NCI-H1105 (cell line): ENCODE data around the gene LPP.

Experiments
- DNase-seq: peaks from one replicate; lab custom pipeline; 2025; lab: John Stamatoyannopoulos, UW

Gene LPP

DNA sequence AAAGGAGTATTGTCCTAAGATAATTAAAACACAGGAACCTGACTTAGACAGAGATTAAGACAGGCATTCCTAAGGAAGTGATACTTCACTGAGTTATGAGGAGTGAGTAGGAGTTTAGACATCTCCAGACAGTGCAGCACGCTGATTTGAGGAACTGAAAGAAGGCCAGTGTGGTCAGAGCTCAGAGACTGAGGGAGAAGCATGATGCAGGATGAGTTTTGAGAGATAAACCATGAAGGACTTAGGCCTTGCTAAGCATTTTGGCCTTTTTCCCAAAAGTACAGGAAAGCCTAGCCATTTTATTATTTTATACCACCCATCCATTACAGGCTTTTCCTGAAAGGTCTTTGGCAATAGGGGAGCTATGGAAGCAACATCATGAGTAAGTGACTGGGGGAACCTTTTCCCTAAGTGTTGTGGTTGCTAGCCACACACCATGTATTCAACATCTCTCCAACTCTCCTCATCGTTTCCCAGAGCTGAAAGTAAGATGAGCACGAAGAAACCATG, 642.2 kb downstream of the LPP start:
- no peak for DNase-seq

DNA sequence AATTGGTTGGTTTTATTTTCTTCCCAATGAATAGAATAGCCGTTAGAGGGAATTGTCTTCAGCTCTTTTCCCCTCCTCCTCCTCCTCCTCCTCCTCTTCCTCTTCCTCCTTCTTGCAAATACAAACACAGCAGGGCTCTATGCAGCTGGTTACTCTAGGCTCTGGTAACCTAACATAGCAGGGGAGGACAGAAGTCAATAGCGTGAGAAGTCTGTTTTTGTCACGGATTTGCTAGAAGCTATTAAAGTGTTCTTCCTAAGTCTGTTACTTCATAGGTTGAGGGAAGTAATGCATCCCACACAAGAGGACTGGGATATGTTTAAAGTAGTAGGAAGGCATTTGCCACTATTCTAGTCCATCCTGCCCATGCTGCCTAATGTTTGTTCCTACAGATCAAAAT, 643.1 kb downstream of the LPP start:
- no peak for DNase-seq

GRCh38 chr3:188798556-188799145, 644.7 kb downstream of the LPP start:
- peak; percentile 48 for DNase-seq

GRCh38 chr3:188801393-188801792, 647.4 kb downstream of the LPP start:
- DNase-seq = no peak

DNA sequence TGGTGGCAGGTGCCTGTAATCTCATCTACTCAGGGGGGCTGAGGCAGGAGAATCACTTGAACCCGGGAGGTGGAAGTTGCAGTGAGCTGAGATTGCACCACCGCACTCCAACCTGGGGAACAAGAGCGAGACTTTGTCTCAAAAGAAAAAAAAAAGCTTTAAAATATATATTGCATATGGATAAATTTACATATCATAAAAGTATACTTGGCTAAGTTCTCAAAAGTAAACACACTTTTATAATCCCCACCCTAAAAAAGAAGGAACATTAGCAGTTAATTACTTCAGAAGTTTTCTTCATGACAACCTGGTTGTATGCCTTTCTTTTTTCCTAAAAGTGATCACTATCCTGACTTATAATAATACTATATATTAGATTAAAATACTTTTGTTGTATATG, 648.7 kb downstream of the LPP start:
- no peak for DNase-seq

DNA sequence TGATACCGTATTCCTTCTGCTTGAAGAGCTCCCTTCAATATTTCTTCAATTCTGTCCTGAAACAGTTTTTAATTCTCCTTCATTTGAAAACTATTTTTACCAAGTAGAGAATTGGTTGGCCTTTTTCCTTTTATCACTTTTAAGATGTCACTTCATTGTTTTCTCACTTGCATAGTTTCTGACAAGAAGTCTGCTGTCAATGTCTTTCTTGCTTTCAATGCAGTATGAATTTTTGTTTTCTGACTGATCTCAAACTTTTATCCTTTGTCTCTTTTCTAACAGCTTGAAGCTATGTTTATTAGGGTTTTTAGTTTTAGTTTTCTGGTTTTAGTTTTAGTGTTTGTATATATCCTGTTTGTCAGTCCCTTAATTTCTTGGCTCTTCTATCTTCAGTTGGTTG, 653.0 kb downstream of the LPP start:
- DNase-seq = no peak

- no peak for DNase-seq
These were observed 658.2 kb downstream of the LPP start for GRCh38 chr3:188812198-188812597.

- DNase-seq = no peak
These were observed 660.6 kb downstream of the LPP start for GRCh38 chr3:188814581-188814980.

GRCh38 chr3:188817103-188817934, 663.4 kb downstream of the LPP start:
- DNase-seq = no peak

GRCh38 chr3:188817935-188818269, 663.9 kb downstream of the LPP start:
- DNase-seq = no peak

- no peak for DNase-seq
These were observed 664.3 kb downstream of the LPP start for GRCh38 chr3:188818282-188818681.

- DNase-seq = no peak
These were observed 666.0 kb downstream of the LPP start for GRCh38 chr3:188819939-188820338.

- DNase-seq = no peak
These were observed 668.0 kb downstream of the LPP start for GRCh38 chr3:188822004-188822403.

GRCh38 chr3:188822411-188822810, 668.5 kb downstream of the LPP start:
- DNase-seq = no peak

GRCh38 chr3:188824566-188824965, 670.6 kb downstream of the LPP start:
- no peak for DNase-seq

- no peak for DNase-seq
These were observed 671.9 kb downstream of the LPP start for GRCh38 chr3:188825901-188826300.

DNA sequence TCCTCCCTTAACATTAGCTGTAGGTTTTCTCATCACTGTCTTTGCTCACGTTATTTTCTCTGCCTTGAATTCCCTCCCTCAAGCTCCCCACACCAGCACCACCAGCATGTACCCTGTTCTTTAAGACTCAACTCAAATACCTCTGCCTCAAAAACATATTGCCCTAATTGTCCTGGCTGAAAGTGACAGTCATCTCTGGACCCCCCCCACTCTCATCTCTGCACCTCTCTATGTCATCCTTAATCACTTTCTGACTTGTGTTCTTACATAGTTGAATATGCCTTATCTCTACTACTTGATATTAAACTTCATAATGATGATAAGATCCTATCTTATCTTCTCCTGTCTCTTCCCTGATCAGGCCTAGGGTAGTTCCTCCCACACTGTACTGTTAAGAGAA, 672.6 kb downstream of the LPP start:
- DNase-seq = no peak

GRCh38 chr3:188827103-188827502, 673.1 kb downstream of the LPP start:
- no peak for DNase-seq

DNA sequence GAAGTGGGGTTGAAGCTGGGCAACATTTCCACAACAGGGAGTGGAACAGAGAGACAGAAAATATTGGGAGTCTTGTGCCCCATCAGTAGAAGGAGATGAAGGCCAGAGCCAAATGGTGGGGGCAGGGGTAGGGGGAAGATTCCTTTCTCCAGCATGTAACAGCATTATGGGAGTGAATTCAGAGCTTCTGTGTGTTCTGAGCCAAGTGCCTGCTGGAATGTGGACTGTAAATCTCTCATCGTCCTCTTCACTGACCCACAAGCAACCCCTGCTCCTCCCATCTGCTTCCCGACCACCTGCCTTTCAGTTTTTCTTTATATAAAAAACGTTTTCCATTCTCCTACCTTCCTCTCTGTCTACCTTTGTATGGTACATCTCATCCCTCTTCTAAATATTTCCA, 673.6 kb downstream of the LPP start:
- DNase-seq = no peak

DNA sequence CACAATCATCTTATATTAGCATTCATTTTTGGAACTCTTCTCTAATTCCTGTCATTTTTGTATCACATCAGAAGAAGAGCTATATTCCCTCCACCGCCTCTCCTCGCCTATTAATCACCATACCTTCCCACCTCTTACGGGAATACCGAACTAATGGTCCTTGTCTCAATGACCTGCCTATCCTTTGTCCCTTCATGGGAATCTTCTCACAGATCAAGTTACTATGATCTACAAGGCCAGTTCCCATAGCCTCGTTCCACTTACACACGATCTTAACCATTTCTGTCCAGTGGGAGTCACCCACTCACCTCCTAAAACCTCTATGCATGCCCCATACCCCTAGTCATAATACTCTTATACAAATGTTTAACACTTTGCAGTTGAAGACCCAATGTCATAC, 675.2 kb downstream of the LPP start:
- DNase-seq = no peak

- no peak for DNase-seq
These were observed 675.6 kb downstream of the LPP start for GRCh38 chr3:188829576-188829975.

DNA sequence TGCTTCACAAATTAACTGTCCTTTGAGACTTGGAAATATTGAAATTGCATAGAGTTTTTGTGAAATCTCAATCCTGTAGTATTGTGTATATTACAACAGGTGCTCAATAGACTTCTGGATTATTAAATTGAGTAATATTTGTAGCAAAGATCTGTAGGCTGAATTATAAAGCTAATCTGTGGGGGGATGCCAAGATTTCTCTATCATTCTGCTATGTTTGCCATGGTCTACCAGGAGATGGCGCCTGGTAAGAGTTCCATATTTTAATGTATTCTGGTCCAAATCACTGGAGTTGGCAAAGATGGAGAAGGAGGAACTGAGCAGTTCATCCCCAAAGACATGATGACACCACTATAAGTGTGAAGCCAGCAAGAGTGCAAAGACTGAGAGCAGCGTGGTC, 676.9 kb downstream of the LPP start:
- no peak for DNase-seq

GRCh38 chr3:188832146-188832545, 678.2 kb downstream of the LPP start:
- DNase-seq = no peak
